SK-N-SH (cell line): ENCODE data around the gene PDZRN4. TPM values are rescaled to one million over a fixed set of nuclear protein-coding genes. Genes with fewer than 3 reads are reported as not detected.

Source experiments
- CTCF ChIA-PET: fragments of 300-600, 350-600 bp; formaldehyde crosslinking; extraction: SDS; loops from one replicate; lab custom pipeline; 2021; lab: Yijun Ruan, JAX
- POLR2A ChIA-PET: fragments of 350-600 bp; sonication (Branson Sonifier 250); formaldehyde crosslinking; extraction: SDS; loops from one replicate; lab custom pipeline; 2020; ENCODE audit warnings: antibody characterized with exemption, inconsistent platforms; lab: Yijun Ruan, JAX
- DNase-seq: peaks from one replicate; pipeline ENCODE4 v3.0.0; 2012
- H2AFZ ChIP-seq: fragments of 200-600 bp; sonication (generic); 2 replicates; pipeline ENCODE4 v1.8.1; 2016; ENCODE audit warnings: antibody characterized with exemption, mild to moderate bottlenecking, low read depth
- H3F3A ChIP-seq: fragments of 200-600 bp; sonication (generic); replicated peaks from 2 replicates; pipeline ENCODE3; 2016; ENCODE audit warnings: antibody characterized with exemption, mild to moderate bottlenecking; ENCODE audit not compliant: insufficient read depth
- H3K27ac ChIP-seq, 2 experiments: fragments of 200-500 bp in 1 of 2; fragments of 200-600 bp in 1 of 2; sonication (Bioruptor generic) in 1 of 2; sonication (generic), shearing (Covaris generic) in 1 of 2; 2 replicates each; pipeline versions ENCODE4 v1.5.1 to v1.6.1; 2014 to 2016; ENCODE audit warnings: low read depth in 2 of 2, inconsistent platforms in 1 of 2, low read length in 1 of 2, mild to moderate bottlenecking in 1 of 2, mixed read lengths in 1 of 2
- H3K27me3 ChIP-seq: fragments of 200-600 bp; sonication (generic), shearing (Covaris generic); 2 replicates; pipeline ENCODE4 v1.6.1; 2016; ENCODE audit warnings: mixed run types; ENCODE audit not compliant: insufficient read depth
- H3K36me3 ChIP-seq, 2 experiments: fragments of 200-500 bp in 1 of 2; fragments of 200-600 bp in 1 of 2; sonication (Bioruptor generic) in 1 of 2; sonication (generic) in 1 of 2; replicated peaks in 1 of 2; 2 replicates each; pipeline versions ENCODE3 to v1.5.1; 2014 to 2016; ENCODE audit warnings: low read length in 1 of 2, mild to moderate bottlenecking in 1 of 2; ENCODE audit not compliant: insufficient read depth in 2 of 2, control insufficient read depth in 1 of 2
- H3K4me1 ChIP-seq, 2 experiments: fragments of 200-500 bp in 1 of 2; fragments of 200-600 bp in 1 of 2; sonication (Bioruptor generic) in 1 of 2; sonication (generic), shearing (Covaris generic) in 1 of 2; 2 replicates each; pipeline versions ENCODE4 v1.5.1 to v1.6.1; 2014 to 2016; ENCODE audit warnings: low read depth in 1 of 2, low read length in 1 of 2, mixed run types in 1 of 2; ENCODE audit not compliant: insufficient read depth in 2 of 2, control insufficient read depth in 1 of 2
- H3K4me2 ChIP-seq: fragments of 200-600 bp; sonication (generic), shearing (Covaris generic); 2 replicates; pipeline ENCODE4 v1.6.1; 2017; ENCODE audit warnings: mixed run types
- H3K4me3 ChIP-seq, 2 experiments: fragments of 200-500 bp in 1 of 2; fragments of 200-600 bp in 1 of 2; sonication (Bioruptor generic) in 1 of 2; sonication (generic), shearing (Covaris generic) in 1 of 2; 2 replicates each; pipeline versions ENCODE4 v1.5.1 to v1.8.1; 2014 to 2016; ENCODE audit warnings: low read depth in 2 of 2, inconsistent platforms in 1 of 2, low read length in 1 of 2, mild to moderate bottlenecking in 1 of 2, mixed read lengths in 1 of 2, moderate library complexity in 1 of 2
- H3K79me2 ChIP-seq: fragments of 200-600 bp; sonication (generic); 2 replicates; pipeline ENCODE4 v1.8.1; 2017; ENCODE audit warnings: mild to moderate bottlenecking; ENCODE audit not compliant: insufficient read depth
- H3K9ac ChIP-seq: fragments of 200-600 bp; sonication (generic); 2 replicates; pipeline ENCODE4 v1.6.1; 2017; ENCODE audit warnings: mixed run types
- H3K9me2 ChIP-seq: fragments of 200-600 bp; sonication (generic); 2 replicates; pipeline ENCODE4 v1.6.1; 2017; ENCODE audit warnings: mixed run types
- H3K9me3 ChIP-seq: fragments of 200-600 bp; sonication (generic); 2 replicates; pipeline ENCODE4 v1.6.1; 2017; ENCODE audit warnings: mixed run types, mild to moderate bottlenecking, moderate library complexity
- H4K20me1 ChIP-seq: fragments of 200-600 bp; sonication (generic); 2 replicates; pipeline ENCODE4 v1.6.1; 2017; ENCODE audit warnings: mild to moderate bottlenecking, mixed run types; ENCODE audit not compliant: insufficient read depth
- CHD2 ChIP-seq: fragments of 150-350 bp; IDR thresholded peaks from 2 replicates; pipeline ENCODE4 v1.6.1; 2018; ENCODE audit warnings: low read length; ENCODE audit not compliant: partially characterized antibody
- ELF1 ChIP-seq: IDR thresholded peaks from 2 replicates; pipeline ENCODE4 v1.4.0; 2012
- FOSL2 ChIP-seq: IDR thresholded peaks from 2 replicates; pipeline ENCODE4 v1.4.0; 2012; ENCODE audit warnings: low read depth, mild to moderate bottlenecking, moderate library complexity, borderline replicate concordance
- FOXJ3 ChIP-seq: sonication (generic); formaldehyde crosslinking; IDR thresholded peaks from 2 replicates; pipeline ENCODE4 v1.5.1; 2020; ENCODE audit warnings: mild to moderate bottlenecking, missing genetic modification reagents
- FOXM1 ChIP-seq: IDR thresholded peaks from 2 replicates; pipeline ENCODE4 v1.4.0; 2012; ENCODE audit warnings: low read depth, mild to moderate bottlenecking
- GABPA ChIP-seq: IDR thresholded peaks from 2 replicates; pipeline ENCODE4 v1.4.0; 2012; ENCODE audit warnings: low read depth, mild to moderate bottlenecking
- JUND ChIP-seq: IDR thresholded peaks from 2 replicates; pipeline ENCODE4 v1.4.0; 2012
- MAX ChIP-seq: IDR thresholded peaks from 2 replicates; pipeline ENCODE4 v1.4.0; 2012; ENCODE audit warnings: low read depth
- MEF2A ChIP-seq: IDR thresholded peaks from 2 replicates; pipeline ENCODE4 v1.4.0; 2012; ENCODE audit warnings: low read depth, borderline replicate concordance
- MXI1 ChIP-seq: IDR thresholded peaks from 2 replicates; pipeline ENCODE4 v1.6.1; 2012; ENCODE audit warnings: mild to moderate bottlenecking, low read depth, low read length, improper control_type of control experiment
- NFIC ChIP-seq: IDR thresholded peaks from 2 replicates; pipeline ENCODE4 v1.4.0; 2012; ENCODE audit warnings: borderline replicate concordance
- NRF1 ChIP-seq: IDR thresholded peaks from 2 replicates; pipeline ENCODE4 v1.6.1; 2012; ENCODE audit warnings: low read depth, mild to moderate bottlenecking, low read length
- PBX3 ChIP-seq: IDR thresholded peaks from 2 replicates; pipeline ENCODE4; 2012
- RAD21 ChIP-seq: IDR thresholded peaks from 2 replicates; pipeline ENCODE4 v1.6.1; 2012; ENCODE audit warnings: mild to moderate bottlenecking, low read length
- RCOR1 ChIP-seq: fragments of 150-350 bp; IDR thresholded peaks from 2 replicates; pipeline ENCODE4 v1.6.1; 2017; ENCODE audit warnings: antibody characterized with exemption, low read length
- SIN3A ChIP-seq: IDR thresholded peaks from 2 replicates; pipeline ENCODE4 v1.6.1; 2012; ENCODE audit warnings: low read depth, mild to moderate bottlenecking, low read length, moderate library complexity, borderline replicate concordance
- SMC3 ChIP-seq: IDR thresholded peaks from 2 replicates; pipeline ENCODE4 v1.6.1; 2012; ENCODE audit warnings: low read depth, low read length, improper control_type of control experiment
- TAF1 ChIP-seq: IDR thresholded peaks from 2 replicates; pipeline ENCODE4 v1.6.1; 2012; ENCODE audit warnings: low read depth, mild to moderate bottlenecking, low read length, moderate library complexity, borderline replicate concordance
- TCF12 ChIP-seq: IDR thresholded peaks from 2 replicates; pipeline ENCODE4 v1.4.0; 2012
- WGBS: methylation state at CpG from one replicate; pipeline ENCODE4 v1.1.6; 2017; ENCODE audit warnings: low lambda C conversion rate; 5-methylcytosine and 5-hydroxymethylcytosine counted together
- polyA plus RNA-seq, 3 experiments: library from polyadenylated mRNA; depleted of rRNA; stranded (reverse); fragments of >200 nt; gene quantifications; 2 replicates each; pipeline ENCODE4 v1.2.3, GENCODE V29; 2012
- TF ChIP-seq, protein P1 (sequence below): fragments of 200-600 bp; sonication (generic); IDR thresholded peaks from 2 replicates; pipeline ENCODE4 v1.6.1; 2017; ENCODE audit warnings: antibody characterized with exemption, mild to moderate bottlenecking, moderate library complexity
- TF ChIP-seq, protein P2 (sequence below): fragments of 150-350 bp; IDR thresholded peaks from 2 replicates; pipeline ENCODE4 v1.6.1; 2017; ENCODE audit warnings: antibody characterized with exemption, low read length, low read depth, borderline replicate concordance

PDZRN4 gene
- polyA plus RNA-seq, 1 of the 3 experiments (the other 2 are of a cell fraction): 0.02 TPM

GRCh38 chr12:41293461-41293860, 105.3 kb downstream of the PDZRN4 start:
- Histone ChIP-seq H3K4me2 (no peak overlapping the region), H3K4me1 (no peaks in the 10 kb centered on the region), H4K20me1 (no peaks in the 10 kb centered on the region), H3K9me3 (no peaks in the 10 kb centered on the region), H3K79me2 (no peaks in the 10 kb centered on the region), H3K27me3 (no peaks in the 10 kb centered on the region), H3K4me3 (no peak overlapping the region), H3K9ac (no peak overlapping the region), H2AFZ (no peak overlapping the region), H3K36me3 (no peaks in the 10 kb centered on the region), H3F3A (no peaks in the 10 kb centered on the region)
- 63% methylated on average over 1 of the region's 1 CpG for WGBS
- ChIA-PET POLR2A (no interaction called here), CTCF (no interaction called here)
- no peak for DNase-seq
- no peak for TF ChIP-seq NFIC
- no peak for TF ChIP-seq ELF1
- TF ChIP-seq FOXM1: no peak
- no peak for TF ChIP-seq TAF1
- TF ChIP-seq MAX: no peak
- TF ChIP-seq GABPA: no peak
- no peak for TF ChIP-seq SMC3
- TF ChIP-seq MEF2A: no peak
- no peak for TF ChIP-seq SIN3A
- TF ChIP-seq, protein P1, sequence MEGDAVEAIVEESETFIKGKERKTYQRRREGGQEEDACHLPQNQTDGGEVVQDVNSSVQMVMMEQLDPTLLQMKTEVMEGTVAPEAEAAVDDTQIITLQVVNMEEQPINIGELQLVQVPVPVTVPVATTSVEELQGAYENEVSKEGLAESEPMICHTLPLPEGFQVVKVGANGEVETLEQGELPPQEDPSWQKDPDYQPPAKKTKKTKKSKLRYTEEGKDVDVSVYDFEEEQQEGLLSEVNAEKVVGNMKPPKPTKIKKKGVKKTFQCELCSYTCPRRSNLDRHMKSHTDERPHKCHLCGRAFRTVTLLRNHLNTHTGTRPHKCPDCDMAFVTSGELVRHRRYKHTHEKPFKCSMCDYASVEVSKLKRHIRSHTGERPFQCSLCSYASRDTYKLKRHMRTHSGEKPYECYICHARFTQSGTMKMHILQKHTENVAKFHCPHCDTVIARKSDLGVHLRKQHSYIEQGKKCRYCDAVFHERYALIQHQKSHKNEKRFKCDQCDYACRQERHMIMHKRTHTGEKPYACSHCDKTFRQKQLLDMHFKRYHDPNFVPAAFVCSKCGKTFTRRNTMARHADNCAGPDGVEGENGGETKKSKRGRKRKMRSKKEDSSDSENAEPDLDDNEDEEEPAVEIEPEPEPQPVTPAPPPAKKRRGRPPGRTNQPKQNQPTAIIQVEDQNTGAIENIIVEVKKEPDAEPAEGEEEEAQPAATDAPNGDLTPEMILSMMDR: no peak
- TF ChIP-seq TCF12: no peak
- TF ChIP-seq FOXJ3 (CRISPR knock-in tag): no peak
- TF ChIP-seq, protein P2, sequence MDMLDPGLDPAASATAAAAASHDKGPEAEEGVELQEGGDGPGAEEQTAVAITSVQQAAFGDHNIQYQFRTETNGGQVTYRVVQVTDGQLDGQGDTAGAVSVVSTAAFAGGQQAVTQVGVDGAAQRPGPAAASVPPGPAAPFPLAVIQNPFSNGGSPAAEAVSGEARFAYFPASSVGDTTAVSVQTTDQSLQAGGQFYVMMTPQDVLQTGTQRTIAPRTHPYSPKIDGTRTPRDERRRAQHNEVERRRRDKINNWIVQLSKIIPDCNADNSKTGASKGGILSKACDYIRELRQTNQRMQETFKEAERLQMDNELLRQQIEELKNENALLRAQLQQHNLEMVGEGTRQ: no peak
- TF ChIP-seq, all 33 proteins: peak for 0
- Histone ChIP-seq H3K27ac (no peak overlapping the region), H3K9me2 (no peaks in the 10 kb centered on the region)

DNA sequence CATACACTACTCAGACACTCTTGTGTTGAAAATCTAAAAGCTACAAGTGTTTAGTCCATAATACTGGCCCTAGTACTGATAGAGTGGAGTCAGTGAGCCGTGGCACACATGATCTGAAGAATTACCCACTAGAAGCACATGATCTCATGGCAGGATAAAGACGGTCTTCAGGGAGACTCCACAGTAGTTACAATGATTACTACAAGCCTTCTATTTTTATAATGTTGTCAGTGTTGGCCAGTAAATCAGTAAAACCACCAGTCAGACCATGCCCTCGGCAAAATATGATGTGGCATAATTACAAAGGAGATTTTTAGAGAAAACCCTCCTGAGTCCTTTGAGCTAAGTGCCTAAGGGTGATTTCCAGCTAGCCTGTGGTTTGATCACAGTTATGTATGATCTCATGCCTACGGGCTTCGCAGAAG, 114.9 kb downstream of the PDZRN4 start:
- Histone ChIP-seq H3K79me2 (no peaks in the 10 kb centered on the region), H3K4me3 (no peak overlapping the region)
- CTCF ChIA-PET: interaction anchor here (0.6 to 1.8 kb wide), 3 partner anchors 11 to 112 kb away, joined by 3 to 4 read pairs (median 4); no protein-coding TSS in a partner anchor

More for the DNA sequence above, 114.9 kb downstream of the PDZRN4 start:
- Histone ChIP-seq H3K4me1 (no peaks in the 10 kb centered on the region; a peak in 1 of 4 replicates), H4K20me1 (no peaks in the 10 kb centered on the region), H3F3A (no peaks in the 10 kb centered on the region), H3K9ac (no peak overlapping the region), H2AFZ (no peak overlapping the region), H3K4me2 (no peak overlapping the region), H3K9me2 (no peaks in the 10 kb centered on the region), H3K27me3 (no peaks in the 10 kb centered on the region), H3K27ac (no peak overlapping the region), H3K9me3 (no peaks in the 10 kb centered on the region), H3K36me3 (no peaks in the 10 kb centered on the region)
- POLR2A ChIA-PET: no interaction called here
- DNase-seq: no peak
- WGBS: 66% methylated on average over 5 of the region's 5 CpGs
- TF ChIP-seq PBX3 (no peak), GABPA (no peak), JUND (no peak), FOXJ3 (CRISPR knock-in tag) (no peak), CHD2 (no peak), RAD21 (no peak), RCOR1 (no peak), NFIC (no peak), NRF1 (no peak), MEF2A (no peak), MXI1 (no peak), ELF1 (no peak), FOSL2 (no peak)
- TF ChIP-seq, protein P2: no peak
- TF ChIP-seq, protein P1: no peak
